ENCODE measurements around the gene SPDYE1.
"Not testable (repeated sequence)": the region's sequence is repeated elsewhere in the genome, so short reads cannot be mapped to it uniquely, and the experiment has no call there.

The SPDYE1 gene

GRCh38 chr7:43997532-43997931 lies at the start of gene SPDYE1:
TSS of gene SPDYE1 (plus strand) at chr7:43997897. CDS start at chr7:43999950, 2,053 bp downstream.
- DNase-seq, result not testable (repeated sequence)

- DNase-seq, result no peak
Observed at GRCh38 chr7:43952028-43952427, 45.7 kb upstream of the SPDYE1 start.

GRCh38 chr7:43953071-43953470 lies 44.6 kb upstream of the SPDYE1 start:
- DNase-seq, result no peak

- no peak for DNase-seq
Observed at GRCh38 chr7:43954524-43955228, 43.0 kb upstream of the SPDYE1 start.

- DNase-seq, result no peak
Observed at GRCh38 chr7:43956027-43956426, 41.7 kb upstream of the SPDYE1 start.

GRCh38 chr7:43960933-43961332 lies 36.8 kb upstream of the SPDYE1 start:
- no peak for DNase-seq

- DNase-seq, result not testable (repeated sequence)
Observed at GRCh38 chr7:43966392-43966791, 31.3 kb upstream of the SPDYE1 start.

GRCh38 chr7:43968172-43969040 lies 29.3 kb upstream of the SPDYE1 start:
- DNase-seq, result not testable (repeated sequence)

- not testable (repeated sequence) for DNase-seq
Observed at GRCh38 chr7:43969586-43969985, 28.1 kb upstream of the SPDYE1 start.

GRCh38 chr7:43970698-43971097 lies 27.0 kb upstream of the SPDYE1 start:
- DNase-seq, result not testable (repeated sequence)

GRCh38 chr7:43974033-43974573 lies 23.6 kb upstream of the SPDYE1 start:
- DNase-seq, result not testable (repeated sequence)

GRCh38 chr7:43974725-43975482 lies 22.8 kb upstream of the SPDYE1 start:
- DNase-seq, result not testable (repeated sequence)

GRCh38 chr7:43977525-43977924 lies 20.2 kb upstream of the SPDYE1 start:
- no peak for DNase-seq

- not testable (repeated sequence) for DNase-seq
Observed at GRCh38 chr7:43978102-43978501, 19.6 kb upstream of the SPDYE1 start.

GRCh38 chr7:43982848-43983247 lies 14.8 kb upstream of the SPDYE1 start:
- not testable (repeated sequence) for DNase-seq

GRCh38 chr7:43983736-43984135 lies 14.0 kb upstream of the SPDYE1 start:
- not testable (repeated sequence) for DNase-seq

- not testable (repeated sequence) for DNase-seq
Observed at GRCh38 chr7:43985904-43986864, 11.5 kb upstream of the SPDYE1 start.

- not testable (repeated sequence) for DNase-seq
Observed at GRCh38 chr7:43987476-43987875, 10.2 kb upstream of the SPDYE1 start.

GRCh38 chr7:43990011-43990585 lies 7.6 kb upstream of the SPDYE1 start:
- not testable (repeated sequence) for DNase-seq

GRCh38 chr7:43990829-43991228 lies 6.9 kb upstream of the SPDYE1 start:
- DNase-seq, result not testable (repeated sequence)

- DNase-seq, result not testable (repeated sequence)
Observed at GRCh38 chr7:43992896-43993295, 4.8 kb upstream of the SPDYE1 start.

All from GOT3 (cell line).